ENCODE results near the gene RSU1.

GRCh38 chr10:16819026-16819425, 1.8 kb upstream of the RSU1 start:
- TF ChIP-seq OSR1 (CRISPR knock-in tag; IDR thresholded peaks at IDR 0.05) (no peak), ZFP30 (CRISPR knock-in tag; IDR thresholded peaks at IDR 0.05) (no peak), CSDC2 (CRISPR knock-in tag; IDR thresholded peaks at IDR 0.05) (no peak), ISL1 (CRISPR knock-in tag; IDR thresholded peaks at IDR 0.05) (no peak), PPARA (CRISPR knock-in tag; IDR thresholded peaks at IDR 0.05; ENCODE audit: borderline replicate concordance) (no peak), ARNTL (CRISPR knock-in tag; IDR thresholded peaks at IDR 0.05; ENCODE audit: borderline replicate concordance, low read depth) (no peak), CREB5 (CRISPR knock-in tag; IDR thresholded peaks at IDR 0.05; ENCODE audit: low read depth) (no peak), ZNF565 (CRISPR knock-in tag; conservative IDR thresholded peaks at IDR 0.05; ENCODE audit: low read depth) (no peak), ZFP3 (CRISPR knock-in tag; IDR thresholded peaks at IDR 0.05) (no peak)
- TF ChIP-seq, protein P1, sequence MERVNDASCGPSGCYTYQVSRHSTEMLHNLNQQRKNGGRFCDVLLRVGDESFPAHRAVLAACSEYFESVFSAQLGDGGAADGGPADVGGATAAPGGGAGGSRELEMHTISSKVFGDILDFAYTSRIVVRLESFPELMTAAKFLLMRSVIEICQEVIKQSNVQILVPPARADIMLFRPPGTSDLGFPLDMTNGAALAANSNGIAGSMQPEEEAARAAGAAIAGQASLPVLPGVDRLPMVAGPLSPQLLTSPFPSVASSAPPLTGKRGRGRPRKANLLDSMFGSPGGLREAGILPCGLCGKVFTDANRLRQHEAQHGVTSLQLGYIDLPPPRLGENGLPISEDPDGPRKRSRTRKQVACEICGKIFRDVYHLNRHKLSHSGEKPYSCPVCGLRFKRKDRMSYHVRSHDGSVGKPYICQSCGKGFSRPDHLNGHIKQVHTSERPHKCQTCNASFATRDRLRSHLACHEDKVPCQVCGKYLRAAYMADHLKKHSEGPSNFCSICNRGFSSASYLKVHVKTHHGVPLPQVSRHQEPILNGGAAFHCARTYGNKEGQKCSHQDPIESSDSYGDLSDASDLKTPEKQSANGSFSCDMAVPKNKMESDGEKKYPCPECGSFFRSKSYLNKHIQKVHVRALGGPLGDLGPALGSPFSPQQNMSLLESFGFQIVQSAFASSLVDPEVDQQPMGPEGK (CRISPR knock-in tag; IDR thresholded peaks at IDR 0.05; ENCODE audit: borderline replicate concordance): no peak
